Activated CD4-positive, alpha-beta T cell treated with anti-CD3 and anti-CD28 coated beads for 1 hour (primary cell): ENCODE results near the gene EIF2S1.
"Not testable (repeated sequence)": the region's sequence is repeated elsewhere in the genome, so short reads cannot be mapped to it uniquely, and the experiment has no call there.

Source experiments
- DNase-seq: peaks from one replicate; pipeline ENCODE4 v3.0.0-alpha.2; 2020

The EIF2S1 gene

GRCh38 chr14:67413806-67414769, 54.0 kb downstream of the EIF2S1 start:
- DNase-seq, result no peak

- DNase-seq, result not testable (repeated sequence)
These were observed 55.5 kb downstream of the EIF2S1 start for GRCh38 chr14:67415610-67416009.

DNA sequence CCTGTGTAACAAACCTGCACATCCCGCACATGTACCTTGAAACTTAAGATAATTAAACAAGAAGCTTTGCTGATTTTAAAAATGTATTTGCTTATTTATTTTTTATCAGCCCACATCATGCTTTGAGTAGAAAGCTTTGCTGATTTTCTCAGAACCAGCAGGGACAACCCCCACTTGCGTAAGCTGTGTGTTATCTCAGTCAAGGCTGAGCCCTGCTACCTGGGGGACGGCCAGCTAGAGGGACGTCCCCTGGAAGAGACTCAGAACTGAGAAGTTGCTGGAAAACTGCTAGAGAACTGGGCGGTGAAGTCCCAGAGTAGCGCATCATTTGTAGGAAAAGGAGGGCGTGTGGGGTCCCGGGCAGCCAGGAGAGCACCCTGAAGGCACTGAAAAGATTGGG, 56.0 kb downstream of the EIF2S1 start:
- no peak for DNase-seq

- DNase-seq, result no peak
These were observed 56.7 kb downstream of the EIF2S1 start for GRCh38 chr14:67416810-67417209.

GRCh38 chr14:67417633-67418032, 57.5 kb downstream of the EIF2S1 start:
- DNase-seq, result no peak

DNA sequence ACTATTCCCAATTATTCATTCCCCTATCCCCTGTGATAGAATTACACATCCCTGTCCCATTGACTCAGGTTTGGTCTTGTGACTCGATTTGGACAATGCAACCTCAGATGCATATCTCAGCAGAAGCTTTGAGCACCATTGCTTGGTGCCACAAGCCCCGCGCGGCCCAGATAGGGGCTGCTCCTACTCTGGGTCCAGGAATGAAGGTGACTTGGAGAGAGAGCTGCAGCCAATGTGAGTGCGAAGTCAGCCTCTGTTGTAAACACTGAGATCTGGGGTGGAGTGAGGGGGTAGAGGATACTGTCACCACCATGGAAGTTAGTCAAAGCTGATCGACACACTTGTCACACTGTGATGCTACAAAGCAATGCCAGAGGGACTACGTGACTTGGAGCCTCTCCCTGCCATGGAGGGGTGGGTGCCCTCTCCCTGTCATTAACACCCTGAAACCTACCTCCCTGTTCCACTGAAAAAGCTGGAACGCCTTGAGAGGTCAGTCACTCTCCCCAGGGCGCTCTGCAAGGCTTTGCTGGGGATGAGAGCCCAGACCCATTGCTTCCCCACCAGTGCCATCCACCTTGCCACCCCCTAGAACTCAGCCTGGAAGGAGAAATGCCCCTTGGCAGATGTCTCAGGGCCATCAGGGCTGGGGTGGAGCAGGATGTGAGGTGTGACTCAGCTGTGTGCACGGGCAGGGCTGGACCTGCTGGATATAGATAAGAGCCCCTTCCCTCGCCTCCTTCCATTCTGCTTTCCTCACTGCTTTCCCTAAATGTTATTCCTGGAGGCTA, 58.5 kb downstream of the EIF2S1 start:
- DNase-seq, result no peak

DNA sequence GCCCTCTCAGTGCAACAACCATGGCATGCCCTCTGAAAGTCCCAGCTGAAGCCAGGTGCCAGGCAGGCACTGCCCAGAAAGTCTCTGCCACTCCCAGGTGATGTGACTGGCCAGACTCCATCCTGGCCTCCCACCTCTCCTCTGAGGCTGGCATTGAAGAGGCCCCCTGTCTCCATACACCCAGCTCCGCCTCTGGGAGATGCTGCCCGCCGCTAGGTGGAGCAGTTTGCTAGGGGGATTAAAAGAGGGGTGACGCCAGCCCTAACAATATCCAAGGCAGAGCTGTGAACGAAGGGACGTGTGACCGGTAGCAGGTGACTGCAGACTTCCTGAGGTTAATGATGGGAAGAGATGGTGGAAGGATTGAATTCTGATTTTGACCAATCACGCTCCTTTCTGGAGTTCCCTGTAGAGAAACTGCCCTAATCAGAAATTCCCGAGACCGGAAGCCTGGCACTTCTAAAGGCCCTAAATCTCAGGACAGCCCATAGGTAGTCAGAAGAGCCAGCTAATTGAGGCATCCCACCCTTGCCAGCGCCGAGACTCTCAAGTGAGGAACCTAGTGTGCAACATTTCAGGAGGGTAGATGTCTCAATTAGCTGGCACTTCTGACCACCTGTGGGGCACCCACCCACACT, 60.1 kb downstream of the EIF2S1 start:
- DNase-seq, result no peak

DNA sequence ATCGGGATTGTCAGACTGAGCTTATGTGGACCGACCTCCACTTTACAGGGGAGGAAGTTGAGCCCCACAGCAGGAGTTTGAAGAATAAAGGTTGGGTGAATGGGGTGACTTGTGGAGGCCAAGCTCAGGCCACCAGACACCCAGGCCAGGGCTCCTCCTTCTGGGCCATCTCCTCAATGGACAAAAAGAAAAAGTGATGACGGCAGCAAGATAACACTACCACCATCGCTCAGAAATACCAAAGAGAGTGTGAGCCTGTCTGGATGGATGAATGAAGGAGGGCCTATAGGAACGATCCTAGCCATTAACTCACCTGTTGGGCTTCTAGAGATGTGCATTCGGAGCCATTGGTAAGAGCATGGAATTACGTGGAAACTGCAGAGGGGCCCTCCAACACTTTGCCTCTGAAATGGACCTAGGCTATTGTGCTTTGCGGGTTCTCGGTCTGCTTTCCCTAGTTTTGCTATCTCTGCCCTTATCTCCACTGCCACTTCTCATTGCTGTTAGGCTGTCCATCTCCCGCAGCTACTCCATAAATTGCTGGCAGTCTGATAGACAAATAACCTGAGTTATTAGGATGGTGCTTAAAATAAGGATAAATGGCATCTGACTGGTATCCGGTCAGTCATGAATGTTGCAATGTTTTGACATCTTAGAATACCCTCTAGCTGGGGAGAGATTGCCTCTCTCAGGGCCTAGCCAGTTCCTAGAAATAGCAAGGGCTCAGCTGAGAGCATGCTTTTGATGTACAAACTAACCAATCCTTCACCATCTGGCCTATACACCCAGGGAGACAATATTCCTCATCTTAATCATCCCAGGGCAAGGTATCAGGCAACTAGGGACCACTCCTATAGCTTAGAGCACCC, 61.5 kb downstream of the EIF2S1 start:
- DNase-seq, result no peak

GRCh38 chr14:67423424-67423823, 63.3 kb downstream of the EIF2S1 start:
- DNase-seq, result no peak

GRCh38 chr14:67424539-67424938, 64.4 kb downstream of the EIF2S1 start:
- no peak for DNase-seq

- no peak for DNase-seq
These were observed 65.5 kb downstream of the EIF2S1 start for GRCh38 chr14:67425608-67426007.

DNA sequence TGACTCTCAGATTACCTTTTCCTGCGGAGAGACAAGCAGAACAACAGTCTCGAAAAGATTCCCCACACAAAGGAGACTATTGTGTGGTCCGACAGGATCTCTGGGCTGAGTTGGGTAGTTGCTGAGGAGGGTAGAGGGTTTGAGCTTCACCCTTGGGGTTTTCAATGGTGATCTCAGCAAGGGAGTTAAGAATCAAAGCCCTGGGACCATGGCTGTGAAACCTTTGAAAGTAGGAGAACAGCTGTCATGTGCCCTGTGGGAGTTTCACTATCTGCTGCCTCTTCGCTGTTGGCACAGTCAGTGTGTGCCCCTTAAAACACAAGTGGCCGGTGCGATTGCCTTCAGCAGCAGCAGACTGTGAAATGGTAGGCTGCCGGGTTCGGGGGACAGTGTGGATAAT, 66.0 kb downstream of the EIF2S1 start:
- DNase-seq, result no peak

- peak; percentile 62 for DNase-seq
These were observed 67.0 kb downstream of the EIF2S1 start for GRCh38 chr14:67426983-67427606.

DNA sequence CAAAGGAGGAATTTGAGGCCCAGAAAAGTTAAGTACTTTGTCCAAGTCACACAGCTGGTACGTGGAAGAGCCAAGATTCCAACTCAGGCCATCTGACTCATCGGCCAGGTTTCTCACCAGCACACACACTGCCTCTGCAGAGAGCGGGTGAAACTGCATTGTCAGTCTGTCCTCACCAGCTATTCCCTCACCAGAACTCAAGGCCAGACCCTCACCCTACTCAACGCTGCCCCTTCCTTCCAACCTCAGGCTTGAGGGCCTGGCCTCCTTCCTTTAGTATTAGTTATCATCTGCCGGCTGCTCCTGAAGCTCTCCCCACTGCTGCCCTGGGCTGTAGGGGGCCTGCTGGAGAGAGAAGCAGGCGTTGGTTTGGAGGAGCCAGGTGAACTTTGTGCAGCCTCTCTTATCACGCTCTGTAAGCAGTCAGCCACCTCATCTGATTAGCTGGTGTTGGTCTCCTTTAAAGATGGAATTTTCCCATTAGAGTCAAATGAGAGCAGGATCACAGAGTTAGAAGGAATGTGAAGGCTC, 68.4 kb downstream of the EIF2S1 start:
- no peak for DNase-seq

DNA sequence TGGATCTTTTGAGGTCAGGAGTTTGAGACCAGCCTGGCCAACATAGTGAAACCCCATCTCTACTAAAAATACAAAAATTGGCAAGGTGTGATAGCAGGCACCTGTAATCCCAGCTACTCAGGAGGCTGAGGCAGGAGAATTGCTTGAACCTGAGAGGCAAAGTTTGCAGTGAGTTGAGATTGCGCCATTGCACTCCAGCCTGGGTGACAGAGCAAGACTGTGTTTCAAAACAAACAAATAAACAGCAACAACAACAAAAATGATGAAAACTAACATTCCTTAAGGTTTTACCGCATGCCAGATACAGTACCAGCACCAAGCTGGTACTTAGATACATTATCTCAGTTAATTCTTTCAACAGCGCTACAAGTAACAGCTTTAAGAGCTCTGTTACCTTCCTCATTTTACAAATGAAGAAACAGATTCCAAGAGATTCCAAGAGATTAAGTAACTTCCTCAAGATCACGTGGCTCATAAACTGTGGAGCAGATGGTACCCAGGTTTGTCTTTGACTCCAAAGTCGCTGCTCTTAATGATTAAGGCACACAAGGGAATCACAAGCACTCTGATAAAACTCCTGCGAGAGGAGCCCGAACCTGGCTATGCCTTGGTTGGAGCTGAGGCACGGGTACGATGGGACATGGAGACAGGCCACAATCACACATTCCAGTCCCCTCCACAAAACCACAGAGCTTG, 69.5 kb downstream of the EIF2S1 start:
- DNase-seq, result no peak

- DNase-seq, result no peak
These were observed 72.0 kb downstream of the EIF2S1 start for GRCh38 chr14:67432050-67432564.

- no peak for DNase-seq
These were observed 75.5 kb downstream of the EIF2S1 start for GRCh38 chr14:67435603-67436002.
